AG09309 (cell line): ENCODE results near the gene CDS1.

Experiments
- DNase-seq: peaks from one replicate; pipeline ENCODE4 v3.0.0-alpha.2; 2010; ENCODE audit warnings: low read depth
- H3K4me3 ChIP-seq: 2 replicates; pipeline ENCODE4 v1.5.1; 2011; ENCODE audit warnings: mild to moderate bottlenecking, low read depth, low read length, moderate library complexity; ENCODE audit not compliant: control insufficient read depth
- TF ChIP-seq, protein P1 (sequence below): IDR thresholded peaks from 2 replicates; pipeline ENCODE4 v1.5.1; 2011; ENCODE audit warnings: mild to moderate bottlenecking, low read depth, low read length, inconsistent platforms; ENCODE audit not compliant: insufficient read depth, control insufficient read depth; ENCODE audit errors: missing control alignments

Gene CDS1

DNA sequence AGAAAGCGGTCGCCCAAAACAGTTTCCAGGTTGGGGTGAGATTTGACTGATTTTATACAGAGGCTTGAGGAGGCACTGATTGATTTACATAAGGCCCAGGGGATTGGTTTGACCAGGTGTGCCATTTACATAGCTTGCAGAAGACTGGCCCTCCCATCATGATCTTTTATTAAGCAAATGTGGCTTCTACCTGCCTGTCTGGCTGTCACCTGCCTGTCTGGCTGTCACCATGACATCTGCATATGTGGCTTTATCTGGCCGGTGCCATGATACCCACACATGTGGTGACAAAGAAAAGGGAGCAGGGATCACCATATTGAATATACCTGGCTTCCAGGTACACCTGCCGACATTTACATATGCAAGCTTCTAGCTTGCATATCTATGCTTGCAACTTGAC is 17.0 kb upstream of the CDS1 start:
- H3K4me3 ChIP-seq = no peak overlapping the region
- TF ChIP-seq, protein P1, sequence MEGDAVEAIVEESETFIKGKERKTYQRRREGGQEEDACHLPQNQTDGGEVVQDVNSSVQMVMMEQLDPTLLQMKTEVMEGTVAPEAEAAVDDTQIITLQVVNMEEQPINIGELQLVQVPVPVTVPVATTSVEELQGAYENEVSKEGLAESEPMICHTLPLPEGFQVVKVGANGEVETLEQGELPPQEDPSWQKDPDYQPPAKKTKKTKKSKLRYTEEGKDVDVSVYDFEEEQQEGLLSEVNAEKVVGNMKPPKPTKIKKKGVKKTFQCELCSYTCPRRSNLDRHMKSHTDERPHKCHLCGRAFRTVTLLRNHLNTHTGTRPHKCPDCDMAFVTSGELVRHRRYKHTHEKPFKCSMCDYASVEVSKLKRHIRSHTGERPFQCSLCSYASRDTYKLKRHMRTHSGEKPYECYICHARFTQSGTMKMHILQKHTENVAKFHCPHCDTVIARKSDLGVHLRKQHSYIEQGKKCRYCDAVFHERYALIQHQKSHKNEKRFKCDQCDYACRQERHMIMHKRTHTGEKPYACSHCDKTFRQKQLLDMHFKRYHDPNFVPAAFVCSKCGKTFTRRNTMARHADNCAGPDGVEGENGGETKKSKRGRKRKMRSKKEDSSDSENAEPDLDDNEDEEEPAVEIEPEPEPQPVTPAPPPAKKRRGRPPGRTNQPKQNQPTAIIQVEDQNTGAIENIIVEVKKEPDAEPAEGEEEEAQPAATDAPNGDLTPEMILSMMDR = no peak
- DNase-seq = no peak

DNA sequence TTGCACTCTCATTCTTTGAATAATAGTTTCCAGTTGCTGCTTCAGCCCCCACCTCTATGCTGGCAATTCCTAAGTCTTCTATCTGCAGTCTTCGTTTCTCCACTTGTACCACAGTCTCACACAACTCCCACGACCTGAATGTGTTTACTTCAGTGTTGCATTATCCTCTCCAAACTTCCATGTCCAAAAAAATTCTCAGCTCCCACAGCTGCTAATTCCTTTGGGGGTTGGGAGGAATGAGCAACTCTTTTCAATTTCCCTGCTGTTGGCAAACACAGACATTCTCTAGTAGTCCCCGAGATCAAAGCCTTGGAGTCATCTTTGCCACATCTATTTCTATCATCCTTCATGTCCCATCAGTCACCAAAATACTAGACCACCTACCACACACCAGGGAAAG is 14.4 kb upstream of the CDS1 start:
- DNase-seq = no peak
- H3K4me3 ChIP-seq = no peak overlapping the region
- TF ChIP-seq, protein P1 = no peak

DNA sequence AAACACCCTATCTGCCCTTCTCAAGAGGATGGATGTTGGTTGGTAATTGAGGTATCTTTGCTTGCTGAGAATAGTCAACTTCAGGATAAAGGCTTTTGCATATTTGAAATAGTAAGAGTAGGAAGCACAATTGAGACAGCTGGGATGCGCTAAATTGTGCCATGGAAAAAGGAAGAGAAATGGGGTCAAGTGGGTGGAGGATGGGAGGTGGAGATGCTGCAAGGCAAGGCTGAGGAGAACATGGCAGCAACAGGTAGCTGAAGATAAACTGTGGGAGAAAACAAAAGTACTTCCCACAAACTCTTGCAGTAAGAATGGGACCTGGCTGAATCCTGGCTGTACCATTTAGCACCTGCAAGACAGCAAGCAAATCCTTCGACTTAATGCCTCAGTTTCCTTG is 13.9 kb upstream of the CDS1 start:
- TF ChIP-seq, protein P1 = no peak
- no peak overlapping the region for H3K4me3 ChIP-seq
- no peak for DNase-seq

DNA sequence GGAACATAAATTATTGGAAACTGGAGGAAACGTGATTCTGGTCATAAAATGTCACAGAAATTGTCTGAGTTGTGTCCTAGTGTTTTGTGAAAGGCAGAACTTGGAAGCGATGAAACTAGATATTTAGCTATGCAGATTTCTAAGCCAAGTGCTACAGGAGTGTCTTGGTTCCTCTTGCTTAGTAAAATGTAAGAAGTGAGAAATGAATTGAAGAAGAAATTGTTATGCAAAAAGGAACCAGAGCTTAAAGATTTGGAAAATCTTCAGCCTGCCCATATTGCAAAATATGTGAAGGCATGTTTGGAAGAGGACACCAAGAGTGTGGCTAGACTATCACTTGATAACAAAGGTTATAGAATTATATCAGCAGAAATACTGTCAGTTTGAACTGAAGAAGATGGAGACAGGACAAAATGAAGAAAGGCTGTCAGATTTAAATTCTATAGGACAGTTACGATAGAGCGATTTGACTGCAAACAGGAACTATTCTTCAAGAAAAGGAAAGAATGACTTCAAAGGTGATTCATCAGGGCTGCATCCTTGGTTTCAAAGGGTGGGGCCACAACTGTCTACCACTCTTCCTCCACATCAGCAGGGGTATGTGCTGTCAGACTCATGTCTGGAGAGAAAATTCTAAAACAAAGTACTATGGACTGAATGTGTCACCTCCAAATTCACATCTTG is 9.4 kb upstream of the CDS1 start:
- TF ChIP-seq, protein P1 = no peak
- no peak overlapping the region for H3K4me3 ChIP-seq
- no peak for DNase-seq

DNA sequence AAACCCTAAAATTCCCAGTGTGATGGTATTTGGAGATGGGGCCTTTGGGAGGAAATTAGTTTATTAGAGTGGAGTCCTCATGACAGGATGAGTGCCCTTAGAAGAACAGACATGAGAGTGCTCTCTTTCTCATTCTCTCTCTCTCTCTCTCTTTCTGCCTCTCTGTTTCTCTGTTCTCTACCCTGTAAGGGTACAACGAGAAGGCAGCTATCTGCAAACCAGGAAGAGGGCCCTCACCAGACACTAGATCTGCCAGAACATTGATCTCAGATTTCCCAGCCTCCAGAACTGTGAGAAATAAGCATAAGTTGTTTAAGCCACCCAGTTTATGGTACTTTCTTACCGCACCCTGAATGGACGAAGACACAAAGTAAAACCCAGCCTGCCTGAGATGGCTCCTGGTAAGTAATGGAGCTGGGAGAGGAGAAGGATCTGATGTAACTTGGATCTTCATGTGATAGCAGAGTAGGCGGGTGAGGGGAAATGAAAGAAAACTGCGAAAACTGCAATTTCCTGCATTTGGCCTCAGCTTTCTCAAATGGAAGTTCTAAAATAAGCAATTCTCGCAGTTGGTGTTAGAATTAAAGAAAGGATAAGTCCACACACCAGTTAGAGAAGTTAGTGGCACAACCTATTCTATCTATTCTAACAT is 8.7 kb upstream of the CDS1 start:
- no peak for DNase-seq
- TF ChIP-seq, protein P1 = no peak
- H3K4me3 ChIP-seq = no peak overlapping the region

DNA sequence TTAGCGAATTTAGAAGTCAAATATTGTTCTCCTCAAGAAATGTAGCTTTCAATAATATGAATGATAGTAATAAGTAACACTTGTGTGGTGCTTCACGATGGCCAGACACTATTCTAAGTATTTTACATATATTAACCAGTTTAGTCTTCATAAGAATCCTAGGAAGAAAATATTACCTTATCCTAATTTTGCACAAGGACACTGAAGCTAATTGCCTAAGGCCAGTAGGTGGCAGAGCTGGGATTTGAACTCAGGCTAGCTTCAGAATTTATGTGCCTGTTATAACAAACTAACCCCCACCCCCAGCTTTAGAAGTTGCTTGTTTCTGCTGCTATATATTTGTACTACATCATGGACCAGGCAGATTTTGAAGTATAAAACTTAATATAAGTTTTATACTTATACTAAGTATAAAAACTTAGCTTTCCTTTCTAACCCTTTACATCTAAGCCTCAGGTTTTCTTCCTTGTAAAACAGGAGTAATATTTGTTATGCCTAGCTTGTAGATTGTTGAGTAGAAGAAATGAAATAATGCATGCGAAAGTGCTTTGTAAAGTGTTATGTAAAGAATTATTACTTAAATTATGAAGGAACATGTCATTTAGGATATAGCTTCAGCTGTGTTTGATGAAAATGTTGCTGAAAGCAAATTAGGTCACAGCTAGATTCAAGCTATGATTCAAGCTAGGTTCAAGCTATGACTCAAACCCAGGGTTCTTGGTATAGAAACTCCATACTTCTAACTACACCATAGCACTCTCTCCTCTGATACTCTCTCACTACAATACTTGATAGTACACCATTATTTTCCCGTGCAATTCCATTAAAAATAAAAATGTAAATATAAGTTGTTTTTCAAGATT is 4.2 kb upstream of the CDS1 start:
- TF ChIP-seq, protein P1 = peak; percentile 68
- no peak overlapping the region for H3K4me3 ChIP-seq
- peak; percentile 21 for DNase-seq
